Left ventricle myocardium inferior (tissue), 1 donor: ENCODE measurements around the gene CLEC19A. TPM values are rescaled to one million over a fixed set of nuclear protein-coding genes. Genes with fewer than 3 reads are reported as not detected.

ENCODE experiments used
- DNase-seq: peaks from one replicate; pipeline ENCODE4 v3.0.0-alpha.2; 2020
- H3K27ac ChIP-seq: fragments of 200-600 bp; replicated peaks from 2 replicates; pipeline ENCODE4 v1.8.0; 2021
- H3K27me3 ChIP-seq: fragments of 200-600 bp; 2 replicates; pipeline ENCODE4 v1.8.0; 2021; ENCODE audit warnings: low read depth
- H3K36me3 ChIP-seq: fragments of 200-600 bp; 2 replicates; pipeline ENCODE4 v1.8.0; 2021
- H3K4me1 ChIP-seq: fragments of 200-600 bp; 2 replicates; pipeline ENCODE4 v1.8.0; 2021
- H3K4me3 ChIP-seq: fragments of 200-600 bp; 2 replicates; pipeline ENCODE4 v1.8.0; 2021; ENCODE audit warnings: mild to moderate bottlenecking, moderate library complexity
- H3K9me3 ChIP-seq: fragments of 200-600 bp; replicated peaks from 2 replicates; pipeline ENCODE4 v1.8.0; 2021
- intact Hi-C: fragments of 100-400 bp; cut with micrococcal nuclease; formaldehyde crosslinking; loops from one replicate; pipeline ENCODE4 v1.11.0; 2022
- total RNA-seq: library from RNA; stranded (reverse); fragmentation: NEBNext Ultra II Directional; extraction: Animal tissue kit (Norgen Biotek cat#: 25700); gene quantifications from one replicate; pipeline ENCODE4 v1.2.1, GENCODE V29; 2021
- TF ChIP-seq, protein P1 (sequence below): fragments of 200-600 bp; IDR thresholded peaks from 2 replicates; pipeline ENCODE4 v1.8.0; 2021; ENCODE audit warnings: antibody characterized with exemption, mild to moderate bottlenecking, borderline replicate concordance
- donor health status: DM: no; HTN: yes; CAD: no; lungs with severe emphysema.

Gene CLEC19A
- total RNA-seq, 1 donor from 2014 or later, result not detected

DNA sequence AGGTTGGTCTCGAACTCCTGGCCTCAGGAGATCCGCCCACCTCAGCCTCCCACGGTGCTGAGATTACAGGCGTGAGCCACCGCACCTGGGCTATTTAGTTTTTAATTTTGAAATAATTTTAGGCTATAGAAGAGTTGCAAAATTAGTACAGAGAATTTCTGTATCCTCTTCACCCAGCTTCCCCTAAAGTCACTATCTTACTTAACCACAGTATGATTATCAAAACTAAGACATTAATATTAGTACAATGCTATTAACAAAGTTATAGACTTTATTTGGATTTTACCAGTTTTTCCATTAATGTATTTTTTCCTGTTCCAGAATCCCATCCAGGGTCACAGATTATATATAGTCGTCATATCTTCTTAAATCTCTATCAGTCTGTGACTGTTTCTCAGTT is 62.6 kb downstream of the CLEC19A start:
- no peak for DNase-seq

DNA sequence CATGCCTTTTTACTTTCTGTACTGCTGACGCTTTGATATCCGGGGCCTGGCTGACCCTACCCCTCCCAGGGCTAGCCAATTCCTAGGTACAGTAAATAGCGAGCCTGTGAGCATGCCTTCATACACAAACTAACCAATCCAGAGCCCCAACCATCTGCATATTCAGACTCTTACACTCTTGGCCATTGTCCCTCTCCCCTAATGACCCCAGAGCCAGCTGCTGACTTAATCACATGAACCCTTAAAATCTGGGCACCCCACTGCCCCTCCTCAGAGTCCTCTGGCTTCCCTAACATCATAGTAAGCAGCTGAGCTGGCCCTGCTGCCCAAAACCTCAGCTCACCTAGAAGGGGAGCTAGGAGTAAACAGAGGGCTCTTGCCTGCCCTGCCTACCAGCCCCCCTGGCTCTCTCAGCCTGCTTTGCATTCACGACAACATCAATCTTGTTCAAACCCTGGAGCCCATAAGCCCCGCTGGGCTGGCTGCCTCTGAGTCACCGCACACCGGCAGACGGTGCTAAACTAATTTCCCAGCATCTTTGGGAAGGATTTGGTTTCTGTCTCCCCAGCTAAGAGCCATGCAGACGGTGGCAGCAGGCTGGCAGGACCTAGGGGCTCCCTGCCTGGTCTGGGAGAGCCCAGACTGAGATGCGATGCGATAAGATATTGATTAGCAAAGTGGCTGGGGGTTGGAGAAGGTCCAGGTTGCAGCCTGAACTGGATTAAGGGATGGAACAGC is 63.2 kb downstream of the CLEC19A start:
- TF ChIP-seq, protein P1, sequence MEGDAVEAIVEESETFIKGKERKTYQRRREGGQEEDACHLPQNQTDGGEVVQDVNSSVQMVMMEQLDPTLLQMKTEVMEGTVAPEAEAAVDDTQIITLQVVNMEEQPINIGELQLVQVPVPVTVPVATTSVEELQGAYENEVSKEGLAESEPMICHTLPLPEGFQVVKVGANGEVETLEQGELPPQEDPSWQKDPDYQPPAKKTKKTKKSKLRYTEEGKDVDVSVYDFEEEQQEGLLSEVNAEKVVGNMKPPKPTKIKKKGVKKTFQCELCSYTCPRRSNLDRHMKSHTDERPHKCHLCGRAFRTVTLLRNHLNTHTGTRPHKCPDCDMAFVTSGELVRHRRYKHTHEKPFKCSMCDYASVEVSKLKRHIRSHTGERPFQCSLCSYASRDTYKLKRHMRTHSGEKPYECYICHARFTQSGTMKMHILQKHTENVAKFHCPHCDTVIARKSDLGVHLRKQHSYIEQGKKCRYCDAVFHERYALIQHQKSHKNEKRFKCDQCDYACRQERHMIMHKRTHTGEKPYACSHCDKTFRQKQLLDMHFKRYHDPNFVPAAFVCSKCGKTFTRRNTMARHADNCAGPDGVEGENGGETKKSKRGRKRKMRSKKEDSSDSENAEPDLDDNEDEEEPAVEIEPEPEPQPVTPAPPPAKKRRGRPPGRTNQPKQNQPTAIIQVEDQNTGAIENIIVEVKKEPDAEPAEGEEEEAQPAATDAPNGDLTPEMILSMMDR, result no peak
- H3K27me3 ChIP-seq, result peaks cover 62% of the 10 kb centered on the region
- DNase-seq, result no peak
- no peaks in the 10 kb centered on the region for H3K9me3 ChIP-seq
- no peak overlapping the region for H3K4me3 ChIP-seq
- no peaks in the 10 kb centered on the region for H3K36me3 ChIP-seq
- intact Hi-C loops, result no loop called here
- no peaks in the 10 kb centered on the region for H3K4me1 ChIP-seq
- H3K27ac ChIP-seq, result no peak overlapping the region

More for the DNA sequence above, 62.6 kb downstream of the CLEC19A start:
- Histone ChIP-seq H3K27ac (no peak overlapping the region), H3K4me3 (no peak overlapping the region), H3K36me3 (no peaks in the 10 kb centered on the region), H3K4me1 (no peaks in the 10 kb centered on the region), H3K9me3 (peaks cover 2% of the 10 kb centered on the region), H3K27me3 (peaks cover 67% of the 10 kb centered on the region)
- intact Hi-C loops, result no loop called here
- TF ChIP-seq, protein P1, result no peak

DNA sequence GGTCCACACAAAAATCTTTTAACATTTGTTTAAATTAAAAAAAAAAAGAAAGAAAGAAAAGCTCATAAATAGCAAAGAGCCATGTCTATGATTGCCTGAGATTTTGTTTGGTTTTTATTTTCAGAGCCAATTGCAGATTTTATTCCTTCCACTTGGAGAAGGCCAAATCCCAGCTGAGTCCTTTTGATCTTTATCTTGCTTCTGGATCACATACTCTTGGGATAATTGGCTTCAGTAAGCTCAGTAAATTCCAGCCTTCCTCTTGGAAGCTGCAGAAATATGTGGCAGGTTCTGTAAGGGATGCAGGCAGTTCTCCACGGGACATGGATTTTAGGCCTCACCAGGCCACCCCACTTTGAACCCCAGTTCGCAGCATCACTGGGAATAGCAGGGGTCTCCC is 68.8 kb downstream of the CLEC19A start:
- intact Hi-C loops, result no loop called here
- no peaks in the 10 kb centered on the region for H3K36me3 ChIP-seq
- H3K4me1 ChIP-seq, result no peaks in the 10 kb centered on the region
- DNase-seq, result no peak
- H3K4me3 ChIP-seq, result no peak overlapping the region
- peaks cover 42% of the 10 kb centered on the region for H3K27me3 ChIP-seq
- no peak overlapping the region for H3K27ac ChIP-seq
- H3K9me3 ChIP-seq, result no peaks in the 10 kb centered on the region
- TF ChIP-seq, protein P1, result no peak

DNA sequence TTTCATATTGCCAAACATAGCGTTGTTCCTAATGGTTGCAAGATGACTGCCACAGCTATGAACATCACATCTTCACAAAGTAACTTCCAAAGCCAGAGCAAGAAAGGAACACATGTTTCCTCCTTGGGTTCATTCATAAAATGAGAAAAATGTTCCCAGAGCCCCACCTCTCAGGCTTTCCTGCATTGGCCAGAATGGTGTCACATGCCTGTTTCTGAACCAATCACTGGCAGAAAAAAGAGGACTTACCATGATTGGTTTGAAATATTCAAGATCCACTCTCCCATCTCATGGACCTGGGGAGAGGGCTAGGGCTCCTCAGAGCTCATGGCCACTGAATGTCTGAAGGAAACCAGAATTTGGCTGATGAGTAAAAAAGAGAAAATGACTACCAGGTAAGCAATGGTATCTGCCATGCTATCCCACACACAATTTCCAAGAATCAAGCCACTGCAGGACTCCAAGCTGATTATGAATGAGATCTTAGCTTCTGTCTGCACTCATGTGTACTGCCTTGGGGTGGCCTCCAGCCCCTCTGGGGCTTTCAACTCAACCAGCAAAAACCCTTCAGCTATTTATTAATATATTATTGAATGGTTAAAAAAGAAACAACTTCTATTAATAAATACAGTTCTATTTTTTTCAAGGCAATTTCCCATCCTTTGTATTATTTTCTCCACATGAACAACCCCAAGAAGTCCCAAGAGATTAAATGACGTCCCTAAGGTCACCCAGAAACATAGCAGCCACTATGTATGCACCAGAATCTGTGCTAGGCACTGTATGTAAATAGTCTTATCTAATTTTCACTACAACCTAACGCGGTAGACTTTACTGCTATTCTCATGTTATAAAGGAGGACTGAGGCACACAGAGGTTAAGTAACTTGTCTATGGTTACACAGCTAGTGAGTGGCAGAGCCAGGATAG is 70.8 kb downstream of the CLEC19A start:
- intact Hi-C loops, result no loop called here
- no peaks in the 10 kb centered on the region for H3K36me3 ChIP-seq
- DNase-seq, result no peak
- H3K9me3 ChIP-seq, result no peaks in the 10 kb centered on the region
- TF ChIP-seq, protein P1, result no peak
- H3K4me1 ChIP-seq, result no peaks in the 10 kb centered on the region
- no peak overlapping the region for H3K27ac ChIP-seq
- H3K27me3 ChIP-seq, result peaks cover 35% of the 10 kb centered on the region
- no peak overlapping the region for H3K4me3 ChIP-seq

DNA sequence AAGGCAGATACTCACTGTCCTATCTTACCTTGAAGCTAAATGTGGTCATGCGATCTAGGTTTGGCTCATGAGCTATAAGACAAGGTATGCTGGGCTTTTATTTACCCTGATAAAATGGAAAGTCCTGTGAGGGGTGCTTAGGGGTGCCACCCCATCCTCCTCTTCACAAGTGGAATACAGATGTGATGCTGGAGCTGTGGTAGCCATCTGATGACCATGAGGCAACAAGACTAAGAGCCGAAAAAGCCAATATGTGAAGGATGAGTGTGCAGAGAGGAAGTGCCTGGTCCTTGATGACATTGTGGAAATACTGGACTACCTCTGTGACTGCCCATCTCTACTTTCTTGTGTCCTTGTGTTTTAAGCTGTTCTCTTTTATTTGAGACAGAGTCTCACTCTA is 74.0 kb downstream of the CLEC19A start:
- Histone ChIP-seq H3K9me3 (no peaks in the 10 kb centered on the region), H3K4me1 (no peaks in the 10 kb centered on the region), H3K27ac (no peak overlapping the region), H3K36me3 (no peaks in the 10 kb centered on the region), H3K4me3 (no peak overlapping the region), H3K27me3 (peaks cover 59% of the 10 kb centered on the region)
- TF ChIP-seq, protein P1, result no peak
- intact Hi-C loops, result no loop called here
- DNase-seq, result no peak

Other genes with a start within 250 kb of the CLEC19A start
- 45.4 TPM for gene COQ7, start 218.1 kb upstream of the CLEC19A start, total RNA-seq
- gene ITPRIPL2, start 171.8 kb upstream of the CLEC19A start, total RNA-seq, result 12.3 TPM
- gene SYT17, start 117.5 kb upstream of the CLEC19A start, total RNA-seq, result 0.49 TPM
- gene TMC5, start 132.2 kb downstream of the CLEC19A start, total RNA-seq, result 0.38 TPM
- gene GDE1, start 236.4 kb downstream of the CLEC19A start, total RNA-seq, result 126 TPM
- 8.4 TPM for gene CCP110, start 238.2 kb downstream of the CLEC19A start, total RNA-seq